GM12864 (cell line): ENCODE data around the gene TRIP6.
A peak's percentile ranks its signal among the peaks of the same experiment; 100 is the strongest.

ENCODE experiments used
- DNase-seq: peaks from one replicate; pipeline ENCODE4 v3.0.0-alpha.2; 2011; ENCODE audit warnings: low read depth
- H3K4me3 ChIP-seq: 2 replicates; pipeline ENCODE4 v1.5.1; 2011; ENCODE audit warnings: mild to moderate bottlenecking, low read depth, low read length, control low read depth
- TF ChIP-seq, protein P1 (sequence below): IDR thresholded peaks from 2 replicates; pipeline ENCODE4 v1.5.1; 2011; ENCODE audit warnings: low read depth, mild to moderate bottlenecking, moderate library complexity, low read length, control low read depth, inconsistent platforms; ENCODE audit errors: missing control alignments

TRIP6 gene

DNA sequence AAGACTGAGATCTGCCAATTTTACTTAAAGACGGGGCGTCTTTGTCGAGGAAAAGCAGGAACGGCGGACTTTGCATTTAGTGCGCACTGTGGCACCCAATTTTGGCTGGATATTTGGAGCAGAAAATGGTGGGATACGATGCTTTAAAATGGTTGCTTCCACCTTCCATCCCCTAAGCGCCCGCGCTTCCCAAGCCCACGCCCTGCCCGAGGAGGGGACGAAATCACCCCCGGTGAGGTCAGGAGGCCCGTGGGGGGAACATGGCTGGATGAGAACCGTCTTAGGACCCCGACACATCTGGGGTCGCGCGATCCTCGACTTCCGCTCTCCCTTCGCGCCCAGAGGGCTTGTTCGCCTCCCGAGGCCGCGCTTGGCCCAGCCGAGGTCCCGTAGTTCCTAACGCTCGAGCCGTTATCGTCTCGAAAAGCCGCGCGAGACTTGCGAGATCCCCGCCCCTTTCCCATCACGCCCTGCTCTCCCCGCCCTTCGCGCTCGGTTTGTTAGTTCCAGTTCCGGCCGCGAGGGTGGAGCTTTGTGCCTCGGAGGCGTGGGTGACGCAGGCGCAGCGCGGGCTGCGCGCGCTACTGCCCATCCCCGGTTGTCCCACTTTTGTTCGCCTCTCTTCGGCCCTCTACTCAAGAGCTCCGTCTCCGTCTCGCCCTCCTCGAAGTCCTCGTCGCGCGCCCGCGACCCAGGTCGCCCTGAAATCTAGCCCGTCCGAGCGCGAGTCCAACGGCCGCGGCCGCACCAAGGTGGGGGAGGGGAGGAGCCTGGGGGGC, 7.6 kb downstream of the TRIP6 start, which contains the start of gene SRRT:
SRRT (plus strand) TSS at position 527 of the 779 bp plus-strand sequence. CDS start 488 bp downstream, outside the sequence.
- H3K4me3 ChIP-seq, result peak within 1 kb of the TSS; percentile 86
- DNase-seq, result peak; percentile 95
- TF ChIP-seq, protein P1, sequence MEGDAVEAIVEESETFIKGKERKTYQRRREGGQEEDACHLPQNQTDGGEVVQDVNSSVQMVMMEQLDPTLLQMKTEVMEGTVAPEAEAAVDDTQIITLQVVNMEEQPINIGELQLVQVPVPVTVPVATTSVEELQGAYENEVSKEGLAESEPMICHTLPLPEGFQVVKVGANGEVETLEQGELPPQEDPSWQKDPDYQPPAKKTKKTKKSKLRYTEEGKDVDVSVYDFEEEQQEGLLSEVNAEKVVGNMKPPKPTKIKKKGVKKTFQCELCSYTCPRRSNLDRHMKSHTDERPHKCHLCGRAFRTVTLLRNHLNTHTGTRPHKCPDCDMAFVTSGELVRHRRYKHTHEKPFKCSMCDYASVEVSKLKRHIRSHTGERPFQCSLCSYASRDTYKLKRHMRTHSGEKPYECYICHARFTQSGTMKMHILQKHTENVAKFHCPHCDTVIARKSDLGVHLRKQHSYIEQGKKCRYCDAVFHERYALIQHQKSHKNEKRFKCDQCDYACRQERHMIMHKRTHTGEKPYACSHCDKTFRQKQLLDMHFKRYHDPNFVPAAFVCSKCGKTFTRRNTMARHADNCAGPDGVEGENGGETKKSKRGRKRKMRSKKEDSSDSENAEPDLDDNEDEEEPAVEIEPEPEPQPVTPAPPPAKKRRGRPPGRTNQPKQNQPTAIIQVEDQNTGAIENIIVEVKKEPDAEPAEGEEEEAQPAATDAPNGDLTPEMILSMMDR, result no peak

- peak overlapping the region; percentile 86 for H3K4me3 ChIP-seq
- TF ChIP-seq, protein P1, result no peak
- DNase-seq, result no peak
These were observed 8.2 kb downstream of the TRIP6 start for GRCh38 chr7:100875356-100875751.

DNA sequence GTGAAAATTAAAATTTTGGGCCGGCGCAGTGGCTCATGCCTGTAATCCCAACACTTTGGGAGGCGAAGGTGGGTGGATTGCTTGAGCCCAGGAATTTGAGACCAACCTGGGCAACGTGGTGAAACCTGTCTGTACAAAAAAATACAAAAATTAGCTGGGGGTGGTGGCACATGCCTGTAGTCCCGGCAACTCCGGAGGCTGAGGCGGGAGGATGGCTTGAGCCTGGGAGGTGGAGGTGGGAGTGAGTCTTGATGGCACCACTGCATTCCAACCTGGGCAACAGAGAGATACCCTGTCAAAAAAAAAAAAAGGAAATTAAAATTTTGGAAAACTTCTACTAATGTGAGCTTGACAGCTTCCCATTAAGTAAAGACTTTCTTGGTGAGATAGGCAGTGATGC, 10.8 kb downstream of the TRIP6 start:
- H3K4me3 ChIP-seq, result no peak overlapping the region
- DNase-seq, result no peak
- TF ChIP-seq, protein P1, result no peak

- DNase-seq, result no peak
- TF ChIP-seq, protein P1, result no peak
- no peak overlapping the region for H3K4me3 ChIP-seq
These were observed 11.5 kb downstream of the TRIP6 start for GRCh38 chr7:100878685-100879084.

GRCh38 chr7:100879685-100880261, 12.6 kb downstream of the TRIP6 start:
- TF ChIP-seq, protein P1, result no peak
- no peak for DNase-seq
- no peak overlapping the region for H3K4me3 ChIP-seq

GRCh38 chr7:100880645-100881044, 13.5 kb downstream of the TRIP6 start:
- DNase-seq, result no peak
- H3K4me3 ChIP-seq, result no peak overlapping the region
- TF ChIP-seq, protein P1, result no peak
